ENCODE results near the gene CX3CR1. TPM values are rescaled to one million over a fixed set of nuclear protein-coding genes. Genes with fewer than 3 reads are reported as not detected.

CX3CR1 gene
- total and polyA plus RNA-seq, 2 of the 4 experiments (the other 2 are of a cell fraction), result not detected

- H2AFZ ChIP-seq (replicated peaks; ENCODE audit: low read length, poor library complexity), result no peak overlapping the region
- CTCF ChIA-PET, result no interaction called here
- BruUV-seq (replicated peaks), result no TSS peak
Observed at GRCh38 chr3:39322936-39323335, 43.1 kb upstream of the CX3CR1 start.

More at GRCh38 chr3:39322936-39323335, 43.1 kb upstream of the CX3CR1 start:
- H3K9me1 ChIP-seq (ENCODE audit: insufficient read depth, low read length), result no peaks in the 10 kb centered on the region
- no peak overlapping the region for H4K91ac ChIP-seq (ENCODE audit: insufficient read depth, low read depth, low read length)
- H2BK120ac ChIP-seq (ENCODE audit: low read depth, low read length), result no peak overlapping the region
- no peak overlapping the region for H3K56ac ChIP-seq (ENCODE audit: extremely low read depth, insufficient read depth, low read length)
- no peak overlapping the region for H2BK5ac ChIP-seq (ENCODE audit: low read depth, low read length, poor library complexity, severe bottlenecking)
- no peak overlapping the region for H2AK9ac ChIP-seq (replicated peaks; ENCODE audit: low read depth, low read length, poor library complexity)
- TF ChIP-seq SMC3 (IDR thresholded peaks at IDR 0.05; ENCODE audit: low read depth, low read length) (no peak), POLR2A (IDR thresholded peaks at IDR 0.05; ENCODE audit: low read depth, low read length) (no peak), RAD21 (IDR thresholded peaks at IDR 0.05; ENCODE audit: low read length) (no peak), USF2 (IDR thresholded peaks at IDR 0.05; ENCODE audit: low read depth, low read length) (no peak), MAFK (IDR thresholded peaks at IDR 0.05; ENCODE audit: low read depth, low read length) (no peak), ELK1 (IDR thresholded peaks at IDR 0.05; ENCODE audit: borderline replicate concordance, low read depth, low read length) (no peak), NFE2L2 (IDR thresholded peaks at IDR 0.05; ENCODE audit: low read depth, low read length) (no peak), RFX5 (IDR thresholded peaks at IDR 0.05; ENCODE audit: low read depth, low read length) (no peak), CEBPB (IDR thresholded peaks at IDR 0.05; ENCODE audit: low read depth, low read length) (no peak), BHLHE40 (IDR thresholded peaks at IDR 0.05; ENCODE audit: low read depth, low read length) (no peak), CTCF (conservative IDR thresholded peaks at IDR 0.05; ENCODE audit: low read depth, low read length) (no peak), MAZ (IDR thresholded peaks at IDR 0.05; ENCODE audit: borderline replicate concordance, low read depth, low read length) (no peak), MXI1 (IDR thresholded peaks at IDR 0.05; ENCODE audit: borderline replicate concordance, low read depth, low read length) (no peak)
- no peaks in the 10 kb centered on the region for H3K79me1 ChIP-seq (ENCODE audit: low read depth in 1 of 2, low read length in 2 of 2)
- H4K20me1 ChIP-seq (ENCODE audit: insufficient read depth, low read length), result no peaks in the 10 kb centered on the region
- dilution Hi-C loops (cut with HindIII; ENCODE audit: low sequenced_read_pairs, unreplicated experiment), result no loop called here
- intact Hi-C loops (cut with micrococcal nuclease), result no loop called here
- in situ Hi-C loops (cut with MboI; ENCODE audit: low sequenced_read_pairs), result no loop called here
- H4K5ac ChIP-seq (ENCODE audit: low read depth, low read length), result no peak overlapping the region
- H3K27me3 ChIP-seq (ENCODE audit: control insufficient read depth, insufficient read depth, low read length), result no peaks in the 10 kb centered on the region; the same call in none of the 2 replicates
- ATAC-seq (ENCODE audit: low read depth), result no peak
- H3K9ac ChIP-seq (ENCODE audit: low read depth, low read length), result no peak overlapping the region
- no peaks in the 10 kb centered on the region for H3K36me3 ChIP-seq (ENCODE audit: control insufficient read depth, insufficient read depth, low read length)
- H3K4ac ChIP-seq (ENCODE audit: low read depth, low read length), result no peak overlapping the region
- H3K18ac ChIP-seq (ENCODE audit: low read depth, low read length), result no peak overlapping the region
- no peaks in the 10 kb centered on the region for H3K9me3 ChIP-seq (ENCODE audit: control insufficient read depth, insufficient read depth, low read length)
- H3K4me1 ChIP-seq (ENCODE audit: control insufficient read depth, insufficient read depth, low read length), result no peaks in the 10 kb centered on the region
- no peak overlapping the region for H3K4me2 ChIP-seq (ENCODE audit: low read depth, low read length)
- no peak overlapping the region for H3K23ac ChIP-seq (ENCODE audit: low read depth, low read length)
- POLR2A ChIA-PET (ENCODE audit: unreplicated experiment), result no interaction called here
- H4K8ac ChIP-seq (ENCODE audit: low read depth in 2 of 2, low read length in 2 of 2), result no peak overlapping the region
- no peak overlapping the region for H2BK15ac ChIP-seq (ENCODE audit: low read depth, low read length)
- DNase-seq, result no peak
- H3K14ac ChIP-seq (replicated peaks; ENCODE audit: low read depth, low read length), result no peak overlapping the region
- no peak overlapping the region for H2AK5ac ChIP-seq (ENCODE audit: low read depth, low read length)
- H2BK20ac ChIP-seq (ENCODE audit: low read depth, low read length), result no peak overlapping the region
- H3K4me3 ChIP-seq (ENCODE audit: insufficient read depth, low read depth, low read length), result no peak overlapping the region
- no peak overlapping the region for H3K27ac ChIP-seq (ENCODE audit: insufficient read depth, low read length)
